NCI-H146 treated with DMSO at 0.1 percent for 48 hours (cell line): ENCODE results near the gene POGZ.
A peak's percentile ranks its signal among the peaks of the same experiment; 100 is the strongest.

Source experiments
- DNase-seq: peaks from one replicate; lab custom pipeline; 2025; ENCODE audit not compliant: unreplicated experiment; lab: John Stamatoyannopoulos, UW

Gene POGZ

GRCh38 chr1:151459331-151460046, at the start of gene POGZ:
TSS of gene POGZ (minus strand) at chr1:151459494. CDS start at chr1:151442204, 17,290 bp downstream.
- DNase-seq, result peak; percentile 78

- DNase-seq, result no peak
Observed at GRCh38 chr1:151508833-151509232, 49.5 kb upstream of the POGZ start.

- DNase-seq, result no peak
Observed at GRCh38 chr1:151504759-151505158, 45.5 kb upstream of the POGZ start.

GRCh38 chr1:151504252-151504651, 45.0 kb upstream of the POGZ start:
- no peak for DNase-seq

- DNase-seq, result no peak
Observed at GRCh38 chr1:151502859-151503780, 43.8 kb upstream of the POGZ start.

- DNase-seq, result no peak
Observed at GRCh38 chr1:151502035-151502700, 42.9 kb upstream of the POGZ start.

- no peak for DNase-seq
Observed at GRCh38 chr1:151501474-151501873, 42.2 kb upstream of the POGZ start.

- no peak for DNase-seq
Observed at GRCh38 chr1:151499930-151500329, 40.6 kb upstream of the POGZ start.

GRCh38 chr1:151499365-151499764, 40.1 kb upstream of the POGZ start:
- no peak for DNase-seq

- DNase-seq, result no peak
Observed at GRCh38 chr1:151495316-151495715, 36.0 kb upstream of the POGZ start.

GRCh38 chr1:151494741-151495281, 35.5 kb upstream of the POGZ start:
- DNase-seq, result no peak

GRCh38 chr1:151493042-151493441, 33.7 kb upstream of the POGZ start:
- no peak for DNase-seq

- DNase-seq, result no peak
Observed at GRCh38 chr1:151492120-151492519, 32.8 kb upstream of the POGZ start.

GRCh38 chr1:151491641-151492040, 32.3 kb upstream of the POGZ start:
- no peak for DNase-seq

- no peak for DNase-seq
Observed at GRCh38 chr1:151486557-151486956, 27.3 kb upstream of the POGZ start.

GRCh38 chr1:151485685-151486255, 26.5 kb upstream of the POGZ start:
- no peak for DNase-seq

GRCh38 chr1:151482017-151482416, 22.7 kb upstream of the POGZ start:
- no peak for DNase-seq

- DNase-seq, result no peak
Observed at GRCh38 chr1:151479462-151479861, 20.2 kb upstream of the POGZ start.

GRCh38 chr1:151478923-151479322, 19.6 kb upstream of the POGZ start:
- no peak for DNase-seq

- no peak for DNase-seq
Observed at GRCh38 chr1:151478140-151478812, 19.0 kb upstream of the POGZ start.
